Adrenal gland (tissue), 12 donors: ENCODE results near the gene ZNF862. TPM values are rescaled to one million over a fixed set of nuclear protein-coding genes. Genes with fewer than 3 reads are reported as not detected.

Experiments
- DNase-seq, 7 donors: peaks; one replicate each; pipeline ENCODE4 v3.0.0-alpha.2; 2019 to 2020
- H3K27ac ChIP-seq, 5 donors: fragments of 200-600 bp; sonication (generic) in 4 of 5; 1 replicate in 3 of 5; 2 replicates in 2 of 5; pipeline versions ENCODE4 v1.5.1 to v1.8.0; 2016 to 2020; ENCODE audit warnings: mild to moderate bottlenecking in 1 of 5
- H3K27me3 ChIP-seq: fragments of 200-600 bp; 2 replicates; pipeline ENCODE4 v1.8.0; 2021
- H3K36me3 ChIP-seq, 2 donors: fragments of 200-600 bp; replicated peaks in 1 of 2; 1 replicate in 1 of 2; 2 replicates in 1 of 2; pipeline versions ENCODE4 v1.5.1 to v1.8.0; 2018 to 2022
- H3K4me1 ChIP-seq, 2 donors: fragments of 200-600 bp; replicated peaks in 1 of 2; 1 replicate in 1 of 2; 2 replicates in 1 of 2; pipeline versions ENCODE4 v1.5.1 to v1.8.0; 2018 to 2021
- H3K4me3 ChIP-seq, 4 donors: fragments of 200-600 bp; sonication (generic) in 3 of 4; one replicate each; pipeline ENCODE4 v1.5.1; 2016 to 2018
- H3K9me3 ChIP-seq, 3 donors: fragments of 200-600 bp; sonication (generic) in 1 of 3; replicated peaks in 1 of 3; 1 replicate in 2 of 3; 2 replicates in 1 of 3; pipeline versions ENCODE4 v1.5.1 to v1.8.0; 2016 to 2021
- POLR2A ChIP-seq, 2 donors: fragments of 450-650 bp; IDR thresholded peaks; one replicate each; pipeline ENCODE4 v1.6.1; 2017; ENCODE audit warnings: antibody characterized with exemption in 2 of 2, mild to moderate bottlenecking in 2 of 2, moderate library complexity in 1 of 2
- WGBS, 4 donors: extraction: QIAGEN DNeasy Blood & Tissue Kit in 2 of 4; methylation state at CpG; one replicate each; pipeline versions ENCODE4 v1.1.5 to v1.1.7; 2013 to 2017; 5-methylcytosine and 5-hydroxymethylcytosine counted together
- intact Hi-C, 2 donors: fragments of 100-400 bp; cut with DNase I; formaldehyde crosslinking; loops; one replicate each; pipeline versions ENCODE4 v1.14.1 to v1.15.0; 2022 to 2023
- polyA plus RNA-seq, 3 donors: library from polyadenylated mRNA; stranded (reverse); fragments of 200-250 nt in 2 of 3; fragments of 350-450 nt in 1 of 3; fragmentation: Illumina TruSeq in 1 of 3; extraction: RNeasy Lipid Tissue Mini Kit (QIAGEN cat#74804) in 1 of 3; gene quantifications; one replicate each; pipeline ENCODE4 v1.2.3, GENCODE V29; 2013 to 2014
- total RNA-seq, 9 donors: library from RNA; depleted of rRNA in 4 of 9; stranded (reverse); fragments of >200 nt in 4 of 9; fragments of 120-200 nt in 1 of 9; fragmentation: NEBNext Ultra II Directional in 1 of 9; extraction: Animal tissue kit (Norgen Biotek cat#: 25700) in 1 of 9; gene quantifications; one replicate each; pipeline versions ENCODE4 v1.1.0 to v1.2.4, GENCODE V29; 2013 to 2023
- TF ChIP-seq, protein P1 (sequence below), 6 experiments: fragments of 450-650 bp in 4 of 6; fragments of 200-600 bp in 2 of 6; sonication (generic) in 1 of 6; IDR thresholded peaks; 1 replicate in 5 of 6; 2 replicates in 1 of 6; pipeline versions ENCODE4 v1.5.1 to v1.8.0; 2016 to 2021; ENCODE audit warnings: antibody characterized with exemption in 6 of 6, mild to moderate bottlenecking in 2 of 6, moderate library complexity in 1 of 6
- donor health status: healthy with polysubstance abuse.
- donor health status: Bipolar disorder and iron deficiency.
- donor health status: DM: yes; HTN: yes; CAD: no.
- donor health status: DM: no; HTN: no; CAD: no.
- donor health status: DM: no; HTN: no; CAD: no.
- donor health status: DM: yes; HTN: yes; CAD: no.

The ZNF862 gene
- total and polyA plus RNA-seq, 12 donors = 7.3 to 32.9 (median 13.9) TPM

GRCh38 chr7:149791411-149792219, 46.6 kb upstream of the ZNF862 start:
- H3K4me3 ChIP-seq = no peak overlapping the region
- H3K4me1 ChIP-seq = peaks cover 0 to 5% of the 10 kb centered on the region in 2 donors
- 75 to 93% (median 90%) methylated on average over 8 to 21 of the region's 21 CpGs for WGBS, 4 donors
- no peak overlapping the region for H3K27ac ChIP-seq
- no peak for DNase-seq
- no peaks in the 10 kb centered on the region for H3K36me3 ChIP-seq
- intact Hi-C loops = no loop called here
- no peaks in the 10 kb centered on the region for H3K9me3 ChIP-seq
- H3K27me3 ChIP-seq = peaks cover 29% of the 10 kb centered on the region
- TF ChIP-seq POLR2A (IDR thresholded peaks at IDR 0.05) = no peak
- TF ChIP-seq, protein P1, sequence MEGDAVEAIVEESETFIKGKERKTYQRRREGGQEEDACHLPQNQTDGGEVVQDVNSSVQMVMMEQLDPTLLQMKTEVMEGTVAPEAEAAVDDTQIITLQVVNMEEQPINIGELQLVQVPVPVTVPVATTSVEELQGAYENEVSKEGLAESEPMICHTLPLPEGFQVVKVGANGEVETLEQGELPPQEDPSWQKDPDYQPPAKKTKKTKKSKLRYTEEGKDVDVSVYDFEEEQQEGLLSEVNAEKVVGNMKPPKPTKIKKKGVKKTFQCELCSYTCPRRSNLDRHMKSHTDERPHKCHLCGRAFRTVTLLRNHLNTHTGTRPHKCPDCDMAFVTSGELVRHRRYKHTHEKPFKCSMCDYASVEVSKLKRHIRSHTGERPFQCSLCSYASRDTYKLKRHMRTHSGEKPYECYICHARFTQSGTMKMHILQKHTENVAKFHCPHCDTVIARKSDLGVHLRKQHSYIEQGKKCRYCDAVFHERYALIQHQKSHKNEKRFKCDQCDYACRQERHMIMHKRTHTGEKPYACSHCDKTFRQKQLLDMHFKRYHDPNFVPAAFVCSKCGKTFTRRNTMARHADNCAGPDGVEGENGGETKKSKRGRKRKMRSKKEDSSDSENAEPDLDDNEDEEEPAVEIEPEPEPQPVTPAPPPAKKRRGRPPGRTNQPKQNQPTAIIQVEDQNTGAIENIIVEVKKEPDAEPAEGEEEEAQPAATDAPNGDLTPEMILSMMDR (IDR thresholded peaks at IDR 0.05) = no peak

GRCh38 chr7:149792220-149792595, 46.0 kb upstream of the ZNF862 start:
- H3K4me1 ChIP-seq = peaks cover 0 to 5% of the 10 kb centered on the region in 2 donors
- 67 to 74% methylated on average over 15 of the region's 15 CpGs; no CpG with 5 or more reads in 2 of the 4 donors for WGBS, 4 donors
- H3K27me3 ChIP-seq = peaks cover 29% of the 10 kb centered on the region
- H3K36me3 ChIP-seq = no peaks in the 10 kb centered on the region
- TF ChIP-seq, protein P1 (IDR thresholded peaks at IDR 0.05) = no peak
- no peak for TF ChIP-seq POLR2A (IDR thresholded peaks at IDR 0.05)
- intact Hi-C loops = no loop called here
- no peak overlapping the region for H3K4me3 ChIP-seq
- DNase-seq = no peak
- H3K9me3 ChIP-seq = no peaks in the 10 kb centered on the region
- no peak overlapping the region for H3K27ac ChIP-seq

GRCh38 chr7:149793261-149793660, 44.9 kb upstream of the ZNF862 start:
- TF ChIP-seq POLR2A (IDR thresholded peaks at IDR 0.05) = no peak
- TF ChIP-seq, protein P1 (IDR thresholded peaks at IDR 0.05) = no peak
- intact Hi-C loops = no loop called here
- no peak for DNase-seq
- WGBS, 4 donors = 77 to 87% (median 83%) methylated on average over 2 to 10 of the region's 10 CpGs
- Histone ChIP-seq H3K4me3 (no peak overlapping the region), H3K36me3 (no peaks in the 10 kb centered on the region), H3K27ac (no peak overlapping the region), H3K4me1 (peaks cover 0 to 5% of the 10 kb centered on the region in 2 donors), H3K9me3 (no peaks in the 10 kb centered on the region), H3K27me3 (peaks cover 29% of the 10 kb centered on the region)

DNA sequence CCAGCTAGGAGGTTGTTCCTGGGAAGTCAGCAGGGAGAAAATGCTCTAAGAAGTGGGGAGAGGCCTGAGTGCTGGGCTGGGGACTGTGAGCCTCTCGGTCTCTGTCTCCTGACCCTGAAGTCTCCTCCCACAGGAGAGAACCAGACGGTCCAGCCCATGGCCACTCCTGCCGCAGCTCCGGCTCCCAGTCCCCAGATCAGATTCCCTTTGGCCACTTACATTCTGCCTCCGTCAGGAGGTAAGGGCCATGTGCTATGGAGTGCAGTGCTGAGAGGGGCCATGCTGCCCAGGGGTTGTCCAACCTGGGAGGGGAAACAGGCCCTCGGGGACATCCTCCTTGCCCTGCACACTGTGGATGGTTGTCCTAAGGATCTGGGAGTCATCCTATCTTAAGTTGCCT, 43.5 kb upstream of the ZNF862 start:
- Histone ChIP-seq H3K9me3 (no peaks in the 10 kb centered on the region), H3K4me3 (no peak overlapping the region), H3K27ac (no peak overlapping the region), H3K4me1 (peaks cover 0 to 5% of the 10 kb centered on the region in 2 donors), H3K36me3 (no peaks in the 10 kb centered on the region), H3K27me3 (peaks cover 22% of the 10 kb centered on the region)
- intact Hi-C loops = no loop called here
- DNase-seq = no peak
- no peak for TF ChIP-seq POLR2A (IDR thresholded peaks at IDR 0.05)
- TF ChIP-seq, protein P1 (IDR thresholded peaks at IDR 0.05) = no peak
- 50 to 62% (median 57%) methylated on average over 4 to 6 of the region's 6 CpGs for WGBS, 4 donors
